ENCODE measurements around the gene P3H1.

Gene P3H1

DNA sequence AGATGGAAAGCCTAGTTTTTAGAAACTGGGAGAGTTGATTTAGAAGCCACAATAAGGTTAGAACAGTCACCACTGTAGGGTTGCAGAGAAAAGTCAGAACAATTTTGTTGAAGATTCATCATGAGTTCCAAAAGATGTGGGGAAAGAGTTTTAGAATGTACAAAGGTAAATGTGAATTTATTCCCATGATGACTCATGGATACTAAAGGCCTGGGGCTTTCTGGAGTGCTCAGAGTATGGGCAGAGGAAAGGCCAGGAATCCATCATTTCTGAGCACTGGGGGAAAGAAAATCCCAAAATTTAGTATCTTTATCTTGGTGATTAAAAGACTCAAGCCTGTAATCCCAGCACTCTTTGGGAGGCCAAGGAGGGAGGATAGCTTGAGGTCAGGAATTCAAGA lies 66.8 kb downstream of the P3H1 start:
- Histone ChIP-seq H3K9me3 (ENCODE audit: severe bottlenecking) (no peaks in the 10 kb centered on the region), H3K27ac (ENCODE audit: poor library complexity, severe bottlenecking) (no peak overlapping the region), H3K27me3 (ENCODE audit: insufficient read depth, poor library complexity, severe bottlenecking) (no peaks in the 10 kb centered on the region), H3K36me3 (ENCODE audit: low read depth) (peaks cover 99% of the 10 kb centered on the region), H3K4me1 (ENCODE audit: insufficient read depth, poor library complexity, severe bottlenecking) (no peaks in the 10 kb centered on the region), H3K4me3 (ENCODE audit: severe bottlenecking) (no peak overlapping the region)
- DNase-seq (ENCODE audit: low spot score) = no peak
- TF ChIP-seq, protein P1, sequence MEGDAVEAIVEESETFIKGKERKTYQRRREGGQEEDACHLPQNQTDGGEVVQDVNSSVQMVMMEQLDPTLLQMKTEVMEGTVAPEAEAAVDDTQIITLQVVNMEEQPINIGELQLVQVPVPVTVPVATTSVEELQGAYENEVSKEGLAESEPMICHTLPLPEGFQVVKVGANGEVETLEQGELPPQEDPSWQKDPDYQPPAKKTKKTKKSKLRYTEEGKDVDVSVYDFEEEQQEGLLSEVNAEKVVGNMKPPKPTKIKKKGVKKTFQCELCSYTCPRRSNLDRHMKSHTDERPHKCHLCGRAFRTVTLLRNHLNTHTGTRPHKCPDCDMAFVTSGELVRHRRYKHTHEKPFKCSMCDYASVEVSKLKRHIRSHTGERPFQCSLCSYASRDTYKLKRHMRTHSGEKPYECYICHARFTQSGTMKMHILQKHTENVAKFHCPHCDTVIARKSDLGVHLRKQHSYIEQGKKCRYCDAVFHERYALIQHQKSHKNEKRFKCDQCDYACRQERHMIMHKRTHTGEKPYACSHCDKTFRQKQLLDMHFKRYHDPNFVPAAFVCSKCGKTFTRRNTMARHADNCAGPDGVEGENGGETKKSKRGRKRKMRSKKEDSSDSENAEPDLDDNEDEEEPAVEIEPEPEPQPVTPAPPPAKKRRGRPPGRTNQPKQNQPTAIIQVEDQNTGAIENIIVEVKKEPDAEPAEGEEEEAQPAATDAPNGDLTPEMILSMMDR (IDR thresholded peaks at IDR 0.05; ENCODE audit: poor library complexity, severe bottlenecking) = no peak
- ATAC-seq (ENCODE audit: low read depth) = no peak

DNA sequence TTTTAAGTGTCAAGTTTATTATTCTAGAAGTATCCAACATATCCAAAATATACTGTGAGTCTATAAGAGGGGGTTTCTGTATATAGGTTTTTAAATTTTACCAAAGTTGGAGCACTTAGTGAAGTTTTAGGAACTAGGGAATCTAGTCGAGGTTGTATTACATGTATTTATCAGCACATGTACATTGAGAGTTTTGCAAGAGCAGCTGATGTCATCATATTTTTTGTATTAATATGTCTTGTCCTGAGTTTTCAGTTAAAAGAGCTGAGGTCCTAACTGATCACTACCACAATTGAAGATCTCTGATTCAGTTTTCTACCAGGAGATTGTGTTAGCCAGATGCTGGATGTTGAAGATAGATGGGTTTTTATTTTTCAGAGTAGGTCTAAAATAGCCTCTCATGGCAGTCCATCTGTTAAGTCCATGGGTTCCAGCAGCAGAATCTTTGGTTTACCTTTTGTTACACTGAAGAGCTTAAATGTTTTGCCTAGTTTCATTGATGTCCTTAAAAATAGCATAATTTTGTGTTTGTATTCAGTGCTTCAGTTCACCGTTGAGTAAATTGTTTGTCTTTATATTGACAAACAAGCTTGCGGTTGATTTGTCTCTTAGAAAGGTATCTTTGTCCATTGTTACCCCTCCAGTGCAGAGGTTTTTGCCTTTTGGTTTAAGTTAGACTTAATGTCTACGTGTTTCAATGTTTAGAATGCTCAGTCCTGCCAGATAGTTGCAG lies 68.6 kb downstream of the P3H1 start:
- Histone ChIP-seq H3K27me3 (ENCODE audit: insufficient read depth, poor library complexity, severe bottlenecking) (no peaks in the 10 kb centered on the region), H3K27ac (ENCODE audit: poor library complexity, severe bottlenecking) (no peak overlapping the region), H3K4me1 (ENCODE audit: insufficient read depth, poor library complexity, severe bottlenecking) (no peaks in the 10 kb centered on the region), H3K36me3 (ENCODE audit: low read depth) (peaks cover 100% of the 10 kb centered on the region), H3K9me3 (ENCODE audit: severe bottlenecking) (no peaks in the 10 kb centered on the region), H3K4me3 (ENCODE audit: severe bottlenecking) (no peak overlapping the region)
- TF ChIP-seq, protein P1 (IDR thresholded peaks at IDR 0.05; ENCODE audit: poor library complexity, severe bottlenecking) = no peak
- ATAC-seq (ENCODE audit: low read depth) (no peak), DNase-seq (ENCODE audit: low spot score) (no peak)
